GM18861 (cell line): ENCODE results near the gene SGPP2.
"Not testable (repeated sequence)": the region's sequence is repeated elsewhere in the genome, so short reads cannot be mapped to it uniquely, and the experiment has no call there.

Experiments used
- ATAC-seq: cut with Tn5 transposase; IDR thresholded peaks from one replicate; pipeline ENCODE4 v1.9.1; 2021; ENCODE audit not compliant: unreplicated experiment

The SGPP2 gene, protein sequence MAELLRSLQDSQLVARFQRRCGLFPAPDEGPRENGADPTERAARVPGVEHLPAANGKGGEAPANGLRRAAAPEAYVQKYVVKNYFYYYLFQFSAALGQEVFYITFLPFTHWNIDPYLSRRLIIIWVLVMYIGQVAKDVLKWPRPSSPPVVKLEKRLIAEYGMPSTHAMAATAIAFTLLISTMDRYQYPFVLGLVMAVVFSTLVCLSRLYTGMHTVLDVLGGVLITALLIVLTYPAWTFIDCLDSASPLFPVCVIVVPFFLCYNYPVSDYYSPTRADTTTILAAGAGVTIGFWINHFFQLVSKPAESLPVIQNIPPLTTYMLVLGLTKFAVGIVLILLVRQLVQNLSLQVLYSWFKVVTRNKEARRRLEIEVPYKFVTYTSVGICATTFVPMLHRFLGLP

DNA sequence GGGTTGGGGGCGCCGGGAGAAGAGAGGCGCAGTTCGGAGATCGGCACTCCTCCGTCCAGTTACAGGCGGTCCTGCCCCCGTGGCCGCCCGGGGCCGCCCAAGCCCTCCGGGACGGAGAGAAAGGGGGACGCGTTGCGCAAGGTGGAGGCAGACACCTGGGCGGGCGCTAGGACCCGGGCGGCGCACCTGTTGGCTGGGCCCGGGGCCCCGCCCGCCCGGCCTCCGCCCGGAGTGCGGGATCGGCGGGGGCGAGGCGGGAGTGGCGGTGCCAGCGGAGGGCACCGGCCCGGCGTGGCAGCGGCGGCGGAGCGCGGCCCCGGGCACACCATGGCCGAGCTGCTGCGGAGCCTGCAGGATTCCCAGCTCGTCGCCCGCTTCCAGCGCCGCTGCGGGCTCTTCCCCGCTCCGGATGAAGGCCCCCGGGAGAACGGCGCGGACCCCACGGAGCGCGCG lies at the start of gene SGPP2:
SGPP2 (plus strand) TSS at position 268 of the 453 bp plus-strand sequence; CDS start at position 328, 60 bp downstream.
- ATAC-seq: no peak

DNA sequence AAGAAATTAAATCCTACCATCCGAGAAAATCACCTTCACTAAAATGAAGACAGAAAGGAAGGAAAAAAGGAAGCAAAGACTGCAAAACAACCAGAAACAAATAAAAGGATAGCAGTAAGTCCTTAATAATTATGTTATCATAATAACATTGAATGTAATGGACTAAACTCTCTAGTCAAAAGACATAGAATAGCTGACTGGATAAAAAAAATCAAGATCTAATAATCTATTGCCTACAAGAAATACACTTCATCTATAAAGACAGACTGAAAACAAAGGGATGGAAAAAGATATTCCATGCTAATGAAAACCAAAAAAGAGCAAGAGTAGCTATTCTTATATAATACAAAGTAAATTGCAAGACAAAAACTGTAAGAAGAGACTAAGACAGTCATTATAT lies 48.5 kb upstream of the SGPP2 start:
- ATAC-seq: no peak

DNA sequence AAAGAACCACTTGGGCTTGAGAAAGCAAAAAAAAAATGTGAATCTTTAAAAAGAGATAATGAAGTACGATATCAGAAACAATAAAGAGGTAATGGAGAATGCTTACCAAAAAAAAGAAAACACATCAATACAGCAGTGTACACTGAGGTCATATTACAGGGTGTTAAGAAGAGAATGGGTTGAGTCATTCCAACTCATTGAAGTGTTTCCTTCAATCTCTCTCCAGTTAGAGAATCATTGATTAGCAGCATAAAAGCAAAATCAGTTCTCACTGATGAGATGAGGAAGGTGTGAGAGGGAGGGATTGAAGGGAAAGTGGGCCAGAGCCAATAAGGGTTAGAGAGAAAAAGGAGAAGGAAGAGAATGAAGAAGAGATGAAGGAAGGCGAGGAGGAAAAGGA lies 43.9 kb upstream of the SGPP2 start:
- ATAC-seq: no peak

DNA sequence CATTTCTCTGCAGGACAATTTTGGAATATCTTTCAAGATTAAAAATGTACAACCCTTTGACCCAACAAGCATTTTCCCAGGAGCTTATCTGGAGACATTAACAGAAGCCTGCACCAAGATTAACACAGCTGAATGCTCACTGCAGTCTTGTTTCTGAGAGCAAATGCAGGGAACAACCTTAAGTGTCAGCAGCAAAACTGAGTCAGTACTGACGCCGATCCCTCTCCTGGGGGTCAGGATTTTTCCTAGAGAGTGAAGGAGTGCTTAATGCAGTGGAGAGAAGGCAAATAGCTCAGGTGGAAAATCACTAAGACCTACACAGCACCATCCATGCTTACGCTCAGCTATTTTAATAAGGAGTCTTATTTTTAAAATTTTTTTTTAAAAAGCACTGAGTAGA lies 42.8 kb upstream of the SGPP2 start:
- no peak for ATAC-seq

DNA sequence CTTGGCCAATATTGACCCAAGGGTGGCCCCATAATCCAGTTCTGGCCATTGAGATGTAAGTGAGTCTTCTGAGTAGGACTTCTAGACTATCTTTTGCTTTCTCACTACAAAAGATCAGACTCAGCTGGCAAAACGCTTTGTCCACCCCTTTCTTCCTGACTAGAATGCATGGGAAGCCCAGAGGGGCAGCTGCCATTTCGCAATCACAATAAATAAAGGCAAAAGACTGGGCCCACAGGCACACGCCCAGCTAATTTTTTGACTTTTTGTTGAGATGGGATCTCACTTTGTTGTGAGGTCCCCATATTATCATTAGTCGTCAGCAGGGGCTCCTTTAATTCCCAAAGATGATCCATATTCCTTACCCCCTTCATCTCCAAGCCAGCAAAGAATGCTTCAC lies 41.1 kb upstream of the SGPP2 start:
- ATAC-seq: no peak

DNA sequence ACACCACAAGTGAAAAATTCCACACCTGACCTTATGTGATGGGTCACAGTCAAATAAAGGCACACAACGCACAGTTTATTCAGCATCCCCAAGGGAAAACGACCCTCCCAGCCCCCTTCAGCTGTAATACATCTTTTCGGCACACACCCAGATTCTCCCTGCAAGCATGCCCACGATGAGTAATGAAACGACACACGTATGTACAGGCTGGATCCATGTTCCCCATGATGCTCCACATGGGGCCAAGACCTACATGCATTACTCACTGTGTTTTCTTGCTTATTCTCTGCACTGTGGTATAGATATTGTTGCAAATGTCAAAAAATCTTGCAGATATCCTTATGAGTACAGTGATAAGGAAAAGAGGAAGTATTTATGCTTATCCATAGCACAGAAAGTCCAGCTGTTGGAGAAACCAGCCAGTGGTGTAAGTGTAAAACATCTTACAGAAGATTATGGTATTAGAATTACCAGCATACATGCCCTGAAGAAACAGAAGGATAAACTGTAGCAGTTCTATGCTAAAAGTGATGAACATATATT lies 32.5 kb upstream of the SGPP2 start:
- ATAC-seq: no peak

DNA sequence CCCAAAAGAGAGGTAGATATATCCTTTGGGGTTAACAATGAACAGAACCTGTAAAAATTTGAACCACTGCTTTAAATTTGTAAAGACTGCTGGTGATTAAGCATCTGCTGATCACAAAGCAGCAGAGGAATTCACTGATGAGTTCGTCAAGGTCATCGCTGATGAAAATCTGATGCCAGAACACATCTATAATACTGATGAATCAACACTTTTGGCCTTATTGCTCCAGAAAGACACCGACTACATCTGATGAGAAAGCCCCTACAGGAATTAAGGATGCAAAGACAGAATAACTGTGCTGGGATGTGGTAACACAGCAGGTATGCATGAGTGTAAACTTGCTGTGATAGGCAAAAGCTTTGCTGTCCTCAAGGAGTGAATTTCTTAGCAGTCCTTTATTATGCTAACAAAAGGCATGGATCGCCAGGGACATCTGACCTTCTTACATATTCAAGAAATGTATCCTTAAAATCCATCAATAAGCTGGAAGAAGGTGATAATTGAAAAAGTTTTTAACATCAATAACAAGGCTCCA lies 30.5 kb upstream of the SGPP2 start:
- ATAC-seq: no peak

DNA sequence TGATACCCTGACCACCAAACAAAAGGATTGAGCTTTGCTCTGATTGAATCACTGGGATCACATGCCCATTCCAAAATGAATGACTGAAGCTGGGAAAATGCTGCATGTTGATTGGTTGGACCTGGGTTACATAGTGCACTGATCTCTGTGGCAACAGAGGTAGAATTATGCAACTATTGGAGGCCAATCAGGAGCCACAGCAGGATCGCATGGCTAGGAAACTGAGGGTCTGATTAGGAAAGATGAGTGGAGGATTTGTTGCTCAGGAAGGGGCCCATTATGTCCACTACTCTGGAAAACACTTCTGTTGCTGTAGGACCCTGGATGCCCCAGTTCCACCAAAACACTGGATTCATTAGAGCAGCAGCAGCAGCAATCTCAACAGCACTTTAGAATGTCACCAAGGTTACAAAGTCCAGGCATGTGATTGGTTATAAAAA lies 25.9 kb upstream of the SGPP2 start:
- ATAC-seq: no peak

DNA sequence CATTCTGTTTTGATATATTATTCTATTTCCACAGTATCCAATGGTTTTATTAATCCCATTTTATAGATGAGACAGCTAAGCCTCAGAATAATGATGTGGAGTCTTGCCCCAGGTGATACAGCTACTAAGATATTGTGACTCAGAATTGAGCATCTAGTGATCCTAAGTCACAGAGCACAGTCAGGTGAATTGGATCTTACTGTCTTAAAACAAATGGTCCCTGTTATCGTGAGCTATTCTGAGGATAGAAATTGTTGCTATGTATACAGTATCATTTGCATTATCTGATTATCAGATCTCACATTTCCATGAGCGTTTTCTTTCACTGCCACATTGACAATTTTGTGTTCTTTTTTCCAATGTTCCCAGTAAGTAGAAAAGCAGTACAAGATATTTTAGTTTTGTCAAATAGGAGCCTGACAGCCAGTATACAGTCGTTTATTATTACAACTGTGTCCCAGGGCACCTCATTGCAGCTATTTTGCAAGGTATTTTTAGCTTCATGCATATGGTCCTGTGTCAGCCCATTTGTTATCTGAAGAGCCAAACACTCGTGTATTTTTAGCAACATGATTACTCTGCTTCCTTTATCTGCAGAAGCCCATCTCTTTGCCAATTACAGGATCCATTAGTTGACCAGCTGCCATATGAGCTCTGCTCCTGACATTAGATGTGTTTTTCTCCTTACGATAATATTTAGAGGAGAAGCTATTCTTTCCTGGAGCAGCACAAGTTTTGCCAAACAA lies 25.1 kb upstream of the SGPP2 start:
- no peak for ATAC-seq

DNA sequence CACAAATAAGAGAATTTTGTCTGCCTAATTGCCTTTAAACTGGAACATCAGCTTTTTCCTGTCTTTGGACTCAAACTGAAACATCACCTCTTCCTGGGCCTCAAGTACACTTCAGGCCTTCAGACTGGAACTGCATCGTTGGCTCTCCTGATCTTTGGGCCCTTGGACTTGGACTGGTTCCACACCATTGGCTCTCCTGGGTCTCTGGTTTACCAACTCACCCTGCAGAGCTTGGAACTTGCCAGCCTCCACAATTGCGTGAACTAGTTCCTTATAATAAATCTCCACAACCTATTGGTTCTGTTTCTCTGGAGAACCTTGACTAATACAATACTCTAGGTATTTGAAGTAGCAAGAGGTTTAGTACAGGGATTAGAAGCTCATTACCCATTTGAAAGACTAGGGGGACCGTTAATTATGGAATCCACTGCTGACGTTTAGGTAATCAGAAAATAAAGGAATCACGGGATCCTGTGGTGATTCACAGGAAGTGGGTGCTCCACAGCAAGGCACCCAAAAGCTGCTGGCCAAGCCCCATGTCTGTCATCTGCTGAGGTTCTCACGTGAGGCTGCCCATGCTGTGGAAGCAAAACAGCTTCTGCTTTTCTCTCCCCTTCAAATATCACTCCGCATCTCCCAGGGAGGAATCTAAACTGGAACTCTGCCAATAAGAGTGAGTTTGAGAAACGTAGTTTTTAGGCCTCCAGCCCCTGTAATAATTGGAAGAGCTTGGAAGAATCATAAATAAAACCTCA lies 20.0 kb upstream of the SGPP2 start:
- no peak for ATAC-seq

DNA sequence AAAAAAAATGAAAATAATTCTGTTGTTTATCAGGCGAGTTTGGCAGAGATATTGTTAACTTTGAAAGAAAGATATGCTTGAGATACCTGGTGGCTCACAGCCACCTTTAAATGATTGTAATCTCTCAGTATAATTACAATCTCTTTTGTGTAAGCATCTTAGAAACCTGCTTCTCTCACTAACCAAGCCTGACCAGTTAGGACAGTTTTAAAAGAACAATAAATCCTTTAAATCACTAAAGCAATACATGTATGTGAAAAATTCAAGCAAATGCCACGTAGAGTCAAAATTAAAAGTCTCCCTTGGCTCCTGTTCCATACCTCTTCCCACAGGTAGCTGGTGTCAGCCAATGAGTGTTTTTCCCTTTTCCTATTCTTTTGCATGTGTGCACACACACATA lies 15.7 kb upstream of the SGPP2 start:
- no peak for ATAC-seq

DNA sequence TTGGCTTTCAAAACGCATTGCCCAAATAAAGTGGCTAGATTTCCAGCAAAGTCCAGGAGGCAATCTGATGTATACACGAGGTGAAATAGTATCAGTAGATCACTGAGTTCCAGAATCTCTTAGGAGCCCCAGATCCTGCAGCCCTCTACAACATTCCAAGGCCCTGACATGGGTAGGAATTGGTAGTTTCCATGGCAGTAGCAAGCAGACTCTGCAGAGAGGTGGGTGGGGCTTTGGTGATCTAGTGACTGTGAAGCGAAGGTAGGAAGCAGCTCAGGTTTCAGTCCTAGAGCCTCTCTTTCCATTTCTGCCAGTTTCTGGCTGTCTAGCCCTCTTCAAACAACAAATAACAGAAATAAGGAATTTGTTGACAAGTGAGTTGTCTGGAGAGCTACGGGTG lies 13.8 kb upstream of the SGPP2 start:
- no peak for ATAC-seq

DNA sequence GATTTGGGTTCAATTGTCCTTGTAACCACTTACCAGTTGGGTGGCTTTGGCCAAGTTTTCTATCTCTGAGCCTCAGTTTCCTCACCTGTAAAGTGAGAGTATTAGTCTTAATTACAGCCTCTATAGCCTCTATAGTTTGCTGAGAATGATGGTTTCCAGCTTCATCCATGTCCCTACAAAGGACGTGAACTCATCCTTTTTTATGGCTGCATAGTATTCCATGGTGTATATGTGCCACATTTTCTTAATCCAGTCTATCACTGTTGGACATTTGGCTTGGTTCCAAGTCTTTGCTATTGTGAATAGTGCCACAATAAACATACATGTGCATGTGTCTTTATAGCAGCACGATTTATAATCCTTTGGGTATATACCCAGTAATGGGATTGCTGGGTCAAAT lies 12.0 kb upstream of the SGPP2 start:
- ATAC-seq: not testable (repeated sequence)

DNA sequence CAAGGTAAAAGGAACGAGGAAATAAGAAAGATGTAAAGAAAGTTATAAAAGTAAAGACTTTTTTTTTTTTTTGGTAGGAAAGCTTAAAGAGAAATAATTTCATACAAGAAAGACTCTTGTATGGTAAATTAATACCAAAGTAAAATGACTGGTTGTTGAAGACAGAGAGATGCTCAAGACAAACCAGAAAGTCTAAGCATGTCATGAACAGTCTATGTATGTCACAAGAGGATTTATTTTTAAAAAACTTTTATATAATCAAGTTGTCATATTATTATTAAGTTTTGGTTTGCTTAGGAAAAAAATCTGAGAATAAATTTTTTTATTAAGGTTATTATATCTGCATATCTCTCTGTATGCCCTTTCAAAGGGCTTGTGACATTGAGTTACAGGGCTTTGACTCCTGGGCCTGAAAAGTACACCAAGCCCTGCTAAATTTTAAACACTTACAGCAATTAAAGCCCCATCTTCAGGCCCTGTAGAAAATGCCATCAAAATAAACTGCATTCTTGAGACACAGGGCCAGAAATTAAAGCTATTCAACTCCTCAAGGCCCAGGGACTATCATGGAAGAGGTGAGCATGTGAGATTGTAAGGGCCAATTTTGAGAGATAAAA lies 10.9 kb upstream of the SGPP2 start:
- no peak for ATAC-seq

DNA sequence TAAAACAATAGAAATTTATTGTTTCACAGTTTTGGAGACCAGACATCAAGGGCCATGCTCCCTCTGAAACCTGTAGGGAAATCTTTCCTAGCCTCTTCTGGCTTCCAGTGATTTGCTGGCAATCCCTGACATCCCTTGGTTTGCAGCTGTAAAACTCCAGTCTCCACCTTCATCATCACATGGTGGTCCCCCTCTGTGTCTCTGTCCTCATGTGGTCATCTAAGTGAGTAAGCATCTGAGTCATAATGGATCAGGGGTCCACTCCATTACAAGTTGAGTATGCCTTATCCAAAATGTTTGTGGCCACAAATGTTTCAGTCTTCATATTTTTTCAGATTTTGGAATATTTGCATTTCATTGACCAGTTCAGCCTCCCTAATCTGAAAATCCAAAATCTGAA lies 5.6 kb upstream of the SGPP2 start:
- no peak for ATAC-seq

DNA sequence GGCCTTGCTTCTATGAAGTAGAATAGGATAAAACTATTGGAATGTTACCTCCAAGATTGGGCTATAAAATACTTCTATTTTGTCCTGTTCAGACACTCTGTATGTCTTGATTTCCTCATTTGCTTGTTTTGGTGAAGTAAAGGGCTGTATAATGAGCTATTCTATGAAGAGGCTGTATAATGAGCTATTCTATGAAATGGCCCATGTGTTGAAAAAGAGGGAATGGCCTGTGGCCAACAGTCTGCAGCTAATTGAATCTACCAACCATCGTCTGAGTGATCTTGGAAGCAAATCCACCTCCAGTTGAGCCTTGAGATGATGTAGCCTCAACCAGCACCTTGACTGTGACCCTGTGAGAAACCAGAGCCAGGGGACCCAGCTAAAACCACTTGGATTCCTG lies 3.8 kb upstream of the SGPP2 start:
- no peak for ATAC-seq

DNA sequence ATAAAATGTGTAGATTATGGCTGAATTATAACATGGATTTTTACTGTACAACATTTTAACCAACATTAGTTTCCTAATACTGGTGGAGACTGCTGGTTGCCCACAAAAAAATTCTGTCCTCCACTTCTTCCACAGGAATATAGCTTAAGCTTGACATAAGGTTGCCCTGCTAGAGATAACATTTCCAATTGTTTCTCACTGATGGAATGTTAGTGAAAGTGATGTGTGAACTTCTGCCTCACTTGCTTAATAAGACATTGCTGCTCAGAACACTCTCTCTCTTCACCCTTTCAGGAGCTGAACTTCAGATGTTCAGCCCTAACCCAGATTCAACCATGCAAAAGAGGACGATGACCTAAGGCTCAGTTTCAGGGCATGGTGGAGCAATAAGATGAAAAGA lies 2.7 kb upstream of the SGPP2 start:
- no peak for ATAC-seq

DNA sequence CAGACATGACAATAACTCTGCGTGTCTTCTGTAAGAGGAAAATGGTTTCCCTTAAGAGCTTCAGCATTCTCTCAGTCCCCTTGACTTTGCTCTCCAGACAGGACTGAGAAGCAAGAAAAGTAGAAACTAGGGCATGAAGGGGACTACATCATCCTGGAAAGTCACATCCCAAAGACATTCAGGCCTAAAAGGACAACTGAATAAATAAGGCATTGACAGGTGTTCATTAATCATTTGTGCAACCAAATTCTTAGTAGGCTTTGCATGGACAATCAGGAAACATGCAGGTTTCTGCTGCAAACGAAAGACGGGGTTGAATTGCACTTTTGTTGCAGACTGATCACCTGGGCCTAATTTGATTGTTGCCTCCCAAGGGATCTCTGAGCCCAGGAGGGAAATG lies 1.2 kb upstream of the SGPP2 start:
- no peak for ATAC-seq

DNA sequence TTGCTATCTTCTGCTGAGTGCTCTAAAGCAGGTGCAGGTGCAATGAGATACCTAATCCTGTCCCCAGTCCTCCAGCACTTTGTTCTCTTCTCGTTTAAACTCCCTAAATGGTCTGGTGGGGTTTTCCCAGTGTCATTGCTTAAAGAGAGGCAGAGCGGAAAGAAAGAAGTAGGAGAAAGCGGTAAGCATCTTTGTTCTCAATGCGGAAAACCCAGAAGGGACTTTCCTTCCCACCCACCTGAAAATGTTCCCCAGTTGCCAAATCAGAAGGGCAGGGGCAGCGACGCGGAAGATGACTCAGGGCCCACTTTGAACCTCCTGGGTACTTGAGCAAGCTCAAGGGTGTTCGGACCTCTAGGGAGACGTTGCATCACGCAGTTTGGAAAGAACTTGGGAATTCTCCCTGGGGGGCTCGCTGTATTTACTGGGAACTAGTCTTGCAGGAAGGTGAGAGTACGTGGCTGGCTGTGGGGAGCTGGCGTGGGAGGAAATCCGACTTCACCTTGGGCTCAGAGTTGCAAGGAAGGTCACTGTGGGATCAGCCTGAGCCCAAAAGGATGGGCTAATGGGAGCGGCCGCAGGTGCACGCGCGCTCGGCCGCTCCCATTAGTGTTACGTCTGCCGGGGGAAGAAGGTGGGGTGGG lies 589 bp upstream of the SGPP2 start:
- ATAC-seq: peak; percentile 18
